ENCODE measurements around the gene ATP1A3.

DNA sequence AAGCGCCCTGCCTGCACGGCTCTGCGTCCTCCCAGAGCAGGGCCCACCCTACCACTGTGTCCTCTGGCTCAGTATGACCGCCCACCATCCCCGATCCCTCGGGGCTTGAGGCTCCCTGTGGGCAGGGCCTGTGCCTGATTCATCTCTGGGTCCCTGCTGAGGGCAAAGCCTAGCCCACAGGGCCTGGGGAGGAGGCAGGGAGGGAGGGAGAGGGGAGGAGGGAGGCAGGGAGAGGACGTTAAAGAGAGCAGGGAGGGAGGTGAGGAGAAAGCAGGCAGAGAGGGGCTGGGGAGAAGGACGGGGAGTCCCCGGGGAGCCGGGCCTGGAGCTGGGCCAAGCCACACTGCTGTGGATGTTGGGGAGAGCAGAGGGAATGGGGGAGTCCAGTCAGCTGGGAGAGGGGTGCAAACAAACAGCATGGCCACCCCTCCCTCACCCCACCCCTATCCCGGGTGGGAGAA, 61.7 kb downstream of the ATP1A3 start:
- no peak for TF ChIP-seq POLR2AphosphoS5 (IDR thresholded peaks at IDR 0.05; ENCODE audit: low read depth, low read length)
- TF ChIP-seq TAF1 (IDR thresholded peaks at IDR 0.05; ENCODE audit: borderline replicate concordance, insufficient read depth, low read length): no peak
- no peak for TF ChIP-seq SIN3A (IDR thresholded peaks at IDR 0.05; ENCODE audit: borderline replicate concordance, insufficient read depth, low read length)
